Esophagus muscularis mucosa (tissue), 4 donors: Measurements from ENCODE around the gene LRRC25.

Source experiments
- CTCF ChIP-seq, 3 experiments: fragments of 200-600 bp in 2 of 3; fragments of 450-650 bp in 1 of 3; sonication (generic) in 2 of 3; IDR thresholded peaks; one replicate each; pipeline ENCODE4 v1.5.1; 2017 to 2019; ENCODE audit warnings: antibody characterized with exemption in 3 of 3, mild to moderate bottlenecking in 2 of 3, moderate library complexity in 1 of 3
- EP300 ChIP-seq: sonication (generic); formaldehyde crosslinking; IDR thresholded peaks from one replicate; pipeline ENCODE4 v1.6.1; 2017; ENCODE audit warnings: antibody characterized with exemption
- POLR2A ChIP-seq: fragments of 450-650 bp; IDR thresholded peaks from one replicate; pipeline ENCODE4 v1.6.1; 2017; ENCODE audit warnings: antibody characterized with exemption, moderate library complexity, mild to moderate bottlenecking, low read depth
- POLR2AphosphoS5 ChIP-seq, 2 donors: sonication (generic); formaldehyde crosslinking; IDR thresholded peaks; one replicate each; pipeline ENCODE4 v1.6.1; 2017; ENCODE audit warnings: antibody characterized with exemption in 2 of 2

GRCh38 chr19:18428173-18428786 lies 30.9 kb upstream of the LRRC25 start:
- TF ChIP-seq POLR2A = no peak
- no peak for TF ChIP-seq EP300
- TF ChIP-seq CTCF (IDR thresholded peaks at IDR 0.05) = no peak
- TF ChIP-seq POLR2AphosphoS5 (IDR thresholded peaks at IDR 0.05) = no peak
